ENCODE results near the gene KPNA6. TPM values are rescaled to one million over a fixed set of nuclear protein-coding genes. Genes with fewer than 3 reads are reported as not detected.

Gene KPNA6
- total and polyA plus RNA-seq, 2 of the 13 experiments (the other 11 are each of a cell fraction or from before 2014, with no cell fraction given), result 22.0 to 47.5 TPM

- ATAC-seq, result no peak
- peaks cover 20 to 49% of the 10 kb centered on the region in 2 experiments for H3K36me3 ChIP-seq (replicated peaks in 1 of 2; ENCODE audit: control insufficient read depth in 1 of 2, insufficient read depth in 2 of 2, low read length in 2 of 2)
- H3K27me3 ChIP-seq (ENCODE audit: control insufficient read depth in 1 of 2, insufficient read depth in 2 of 2, low read length in 2 of 2), result no peaks in the 10 kb centered on the region
- no peaks in the 10 kb centered on the region for H3K79me2 ChIP-seq (ENCODE audit: insufficient read depth, low read length)
- intact Hi-C loops (cut with micrococcal nuclease; ENCODE audit: unreplicated experiment), result no loop called here
- no peak overlapping the region for H3K27ac ChIP-seq (ENCODE audit: extremely low read length, insufficient read depth, low read length)
- H2AFZ ChIP-seq (ENCODE audit: low read length), result no peak overlapping the region
- no peaks in the 10 kb centered on the region for H4K20me1 ChIP-seq (ENCODE audit: insufficient read depth, low read length)
- no peak for FAIRE-seq
- H3K4me3 ChIP-seq (replicated peaks in 1 of 3; ENCODE audit: insufficient read depth in 1 of 3, low read depth in 2 of 3, low read length in 3 of 3), result no peak overlapping the region
- WGBS (ENCODE audit: low lambda C conversion rate), result 97% methylated on average over 1 of the region's 1 CpG
- H3K4me1 ChIP-seq (ENCODE audit: insufficient read depth, low read length), result peaks cover 10% of the 10 kb centered on the region
- no TSS peak for BruUV-seq (replicated peaks)
- CTCF ChIA-PET (ENCODE audit: low intra/inter-chr PET ratio, low total read pairs), result no interaction called here
- in situ Hi-C loops (cut with HindIII; ENCODE audit: extremely low pct_ligation_motif_present, low pct_unique_long_range_greater_than_20kb), result no loop called here
- TF ChIP-seq ATF7-NPFF (CRISPR knock-in tag; IDR thresholded peaks at IDR 0.05; ENCODE audit: low read depth), result no peak
- no peak for TF ChIP-seq SNRNP70 (IDR thresholded peaks at IDR 0.05; ENCODE audit: low read depth, low read length)
- no peak for TF ChIP-seq SYNCRIP (IDR thresholded peaks at IDR 0.05; ENCODE audit: insufficient read depth, low read depth, low read length)
- TF ChIP-seq SMARCC2 (IDR thresholded peaks at IDR 0.05), result no peak
- no peak for TF ChIP-seq ZNF558 (CRISPR knock-in tag; IDR thresholded peaks at IDR 0.05; ENCODE audit: borderline replicate concordance)
- H3K9ac ChIP-seq (ENCODE audit: insufficient read depth, low read depth, low read length), result no peak overlapping the region
- H3K4me2 ChIP-seq (ENCODE audit: low read depth, low read length), result no peak overlapping the region
- DNase-seq (ENCODE audit: low spot score), result no peak
- H3K9me3 ChIP-seq (ENCODE audit: low read length), result no peaks in the 10 kb centered on the region
- POLR2A ChIA-PET, result interaction anchor here (0.6 kb wide), 1 partner anchor 119 kb away, joined by 3 read pairs; the partner anchor contains the start of gene HDAC1
Measured at GRCh38 chr1:32172621-32173245, 64.9 kb downstream of the KPNA6 start.

- H2AFZ ChIP-seq (ENCODE audit: low read length), result peak overlapping the region; percentile 85
- in situ Hi-C loops (cut with HindIII; ENCODE audit: extremely low pct_ligation_motif_present, low pct_unique_long_range_greater_than_20kb), result no loop called here
- DNase-seq (ENCODE audit: low spot score) (peak; percentile 80), ATAC-seq (peak; percentile 60), FAIRE-seq (peak; percentile 79)
- no TSS peak for BruUV-seq (replicated peaks)
- WGBS (ENCODE audit: low lambda C conversion rate), result 0% methylated on average over 7 of the region's 7 CpGs
- peak overlapping the region; percentile 84 for H3K9ac ChIP-seq (ENCODE audit: insufficient read depth, low read depth, low read length)
- H3K9me3 ChIP-seq (ENCODE audit: low read length), result no peaks in the 10 kb centered on the region
- H3K36me3 ChIP-seq (replicated peaks in 1 of 2; ENCODE audit: control insufficient read depth in 1 of 2, insufficient read depth in 2 of 2, low read length in 2 of 2), result peaks cover 4 to 16% of the 10 kb centered on the region in 2 experiments; a peak in 4 of 5 replicates
- H3K4me2 ChIP-seq (ENCODE audit: low read depth, low read length), result peak overlapping the region; percentile 80
- POLR2A ChIA-PET, result interaction anchor here (0.5 to 2.7 kb wide), 17 partner anchors 14 to 174 kb away, joined by 3 to 38 read pairs (median 5); partner anchors contain the start of genes CCDC28B, EIF3I, HDAC1 and IQCC
- peak overlapping the region; percentile 47 to 76 (median 58) for H3K4me3 ChIP-seq (replicated peaks in 1 of 3; ENCODE audit: insufficient read depth in 1 of 3, low read depth in 2 of 3, low read length in 3 of 3)
- intact Hi-C loops (cut with micrococcal nuclease; ENCODE audit: unreplicated experiment), result loop anchor here (1.0 kb wide), 1 partner anchor 105 kb away; no protein-coding TSS in a partner anchor
- peak overlapping the region; percentile 87 for H3K27ac ChIP-seq (ENCODE audit: extremely low read length, insufficient read depth, low read length)
- no peaks in the 10 kb centered on the region for H3K27me3 ChIP-seq (ENCODE audit: control insufficient read depth in 1 of 2, insufficient read depth in 2 of 2, low read length in 2 of 2)
- CTCF ChIA-PET (ENCODE audit: low intra/inter-chr PET ratio, low total read pairs), result no interaction called here
- peaks cover 26% of the 10 kb centered on the region for H3K79me2 ChIP-seq (ENCODE audit: insufficient read depth, low read length)
- H4K20me1 ChIP-seq (ENCODE audit: insufficient read depth, low read length), result no peaks in the 10 kb centered on the region
- peaks cover 54% of the 10 kb centered on the region for H3K4me1 ChIP-seq (ENCODE audit: insufficient read depth, low read length)
- TF ChIP-seq RELA (CRISPR knock-in tag; IDR thresholded peaks at IDR 0.05) (no peak), RXRB (CRISPR knock-in tag; IDR thresholded peaks at IDR 0.05; ENCODE audit: borderline replicate concordance) (peak; percentile 49; the same call in 1 of the 2 replicates), SNAPC4 (CRISPR knock-in tag; IDR thresholded peaks at IDR 0.05) (no peak), MXI1 (IDR thresholded peaks at IDR 0.05; ENCODE audit: borderline replicate concordance, low read depth, low read length) (peak; percentile 6; the same call in 1 of the 3 replicates), ZNF292 (CRISPR knock-in tag; IDR thresholded peaks at IDR 0.05; ENCODE audit: borderline replicate concordance, low read depth) (no peak), HDAC6 (IDR thresholded peaks at IDR 0.05; ENCODE audit: low read depth, low read length) (no peak)
Measured at GRCh38 chr1:32178380-32179192, 70.7 kb downstream of the KPNA6 start.
